NCI-H1048 (cell line): ENCODE data around the gene NPR3.
A peak's percentile ranks its signal among the peaks of the same experiment; 100 is the strongest.
"Not testable (repeated sequence)": the region's sequence is repeated elsewhere in the genome, so short reads cannot be mapped to it uniquely, and the experiment has no call there.

ENCODE experiments used
- DNase-seq: peaks from one replicate; lab custom pipeline; 2025; lab: John Stamatoyannopoulos, UW

Gene NPR3

DNA sequence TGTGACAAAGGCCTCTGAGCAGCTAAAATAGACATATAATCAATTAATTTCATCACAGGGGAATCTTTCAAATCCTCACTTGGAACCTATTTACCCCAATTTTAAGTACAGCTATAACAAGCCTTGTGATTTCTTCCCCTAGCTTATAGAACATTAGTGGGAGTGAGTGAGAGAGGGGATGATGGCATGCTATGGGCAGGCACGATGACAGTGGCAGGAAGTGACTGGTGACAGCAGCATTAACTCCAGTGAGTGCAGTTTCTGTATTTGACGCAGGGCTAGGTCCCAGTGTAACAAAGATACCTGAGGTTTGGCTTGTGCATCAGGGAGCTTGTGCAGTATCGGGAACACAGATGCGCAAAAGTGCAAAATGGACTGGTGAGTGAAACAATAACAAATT is 54.1 kb downstream of the NPR3 start:
- no peak for DNase-seq

DNA sequence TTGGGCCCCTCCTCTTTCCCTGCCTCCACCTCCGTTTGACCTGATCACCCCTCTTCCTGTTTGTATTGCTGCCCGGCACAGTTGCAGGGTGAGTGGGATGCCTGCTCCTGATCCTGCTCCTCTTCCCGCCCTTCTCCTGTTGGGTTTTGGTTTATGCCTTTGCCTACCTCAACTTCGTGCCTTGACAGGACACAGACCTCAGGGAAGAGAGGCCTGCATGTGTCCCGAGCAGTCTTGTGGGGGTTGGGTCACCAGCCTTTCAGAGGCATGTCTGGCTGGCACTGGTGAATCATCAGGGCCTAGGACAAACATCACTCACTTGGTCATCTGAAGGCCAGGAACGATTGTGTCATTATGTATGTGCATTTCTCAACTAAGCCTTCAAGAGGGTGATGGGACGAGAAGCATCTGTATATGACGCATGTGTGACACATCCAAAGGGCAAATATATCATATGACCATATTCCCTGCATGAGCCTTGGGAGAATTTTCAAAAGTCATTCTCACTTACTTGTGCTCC is 56.9 kb downstream of the NPR3 start:
- no peak for DNase-seq

DNA sequence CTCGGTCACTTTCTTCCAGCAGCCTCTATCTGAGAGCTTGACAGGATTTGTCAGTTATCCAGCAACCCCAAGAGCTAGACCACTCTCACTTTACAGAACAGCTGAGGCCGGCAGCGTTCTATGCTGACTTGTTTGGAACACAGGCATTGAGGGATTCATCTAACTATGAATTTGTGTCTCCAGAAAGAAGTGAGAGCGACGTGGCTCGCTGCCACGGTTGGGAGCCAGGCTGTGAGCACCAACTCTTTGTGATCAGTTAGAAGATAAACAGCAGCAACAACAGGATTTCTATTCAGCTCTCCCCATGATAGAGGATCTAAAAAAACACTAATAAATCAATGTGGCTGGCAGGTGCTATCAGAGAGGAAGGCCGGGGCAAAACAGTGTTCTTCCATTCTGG is 58.6 kb downstream of the NPR3 start:
- DNase-seq = no peak

DNA sequence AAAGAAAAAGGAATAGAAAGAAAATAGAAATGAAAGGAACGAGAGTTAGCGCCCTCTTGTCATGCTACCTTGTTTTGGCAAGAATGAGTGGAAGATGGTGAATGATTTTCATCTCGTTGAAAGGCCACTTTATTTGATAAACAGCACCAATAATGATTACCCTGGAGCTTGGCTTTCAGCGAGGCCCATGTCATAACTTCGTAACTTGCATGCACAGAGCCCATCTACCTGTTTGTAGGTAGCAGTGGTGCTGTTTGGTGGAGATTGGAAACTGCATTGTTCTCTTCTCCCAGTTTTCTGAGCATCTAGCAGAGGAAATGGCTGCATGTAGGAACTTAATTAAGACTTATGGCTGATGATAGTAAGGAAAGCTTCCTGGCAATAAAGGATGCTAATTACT is 59.3 kb downstream of the NPR3 start:
- DNase-seq = no peak

DNA sequence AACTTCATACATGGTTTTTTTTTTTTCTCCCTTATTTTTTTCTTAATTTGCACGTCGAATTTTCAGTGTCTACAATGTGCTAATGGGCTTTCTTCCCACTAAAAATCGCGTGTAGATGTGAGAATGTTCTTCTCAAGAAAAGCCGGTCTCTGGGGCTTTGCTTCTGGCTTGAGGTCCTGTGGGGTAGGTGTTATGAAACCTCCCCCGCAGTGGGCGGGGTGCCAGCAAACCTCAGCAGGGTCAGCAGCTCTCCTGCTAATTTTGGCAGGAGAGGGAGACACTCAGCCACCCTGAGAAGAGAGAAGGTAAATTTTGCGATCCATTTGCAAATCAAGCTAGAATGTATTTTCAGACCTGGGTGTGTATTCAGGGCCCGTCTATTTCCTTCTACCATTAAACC is 59.9 kb downstream of the NPR3 start:
- no peak for DNase-seq

DNA sequence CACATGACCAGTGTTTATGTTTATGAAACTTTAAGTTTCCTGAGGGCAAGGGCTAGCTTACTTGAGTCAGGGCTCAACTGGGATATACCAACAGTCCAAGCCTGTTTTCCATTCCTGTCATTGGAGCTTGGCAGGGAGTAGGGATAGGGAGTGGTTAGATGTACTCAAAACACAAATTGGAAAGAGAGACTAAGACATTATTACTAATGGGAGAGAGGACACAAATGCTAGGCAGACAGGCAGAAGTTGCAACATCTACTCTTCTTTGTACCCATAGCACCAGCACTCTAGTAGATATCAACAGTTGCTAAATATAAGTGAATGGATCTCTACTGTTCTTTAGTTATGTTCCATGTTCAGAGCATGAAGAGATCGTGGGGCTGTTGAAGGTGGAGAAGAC is 62.8 kb downstream of the NPR3 start:
- no peak for DNase-seq

DNA sequence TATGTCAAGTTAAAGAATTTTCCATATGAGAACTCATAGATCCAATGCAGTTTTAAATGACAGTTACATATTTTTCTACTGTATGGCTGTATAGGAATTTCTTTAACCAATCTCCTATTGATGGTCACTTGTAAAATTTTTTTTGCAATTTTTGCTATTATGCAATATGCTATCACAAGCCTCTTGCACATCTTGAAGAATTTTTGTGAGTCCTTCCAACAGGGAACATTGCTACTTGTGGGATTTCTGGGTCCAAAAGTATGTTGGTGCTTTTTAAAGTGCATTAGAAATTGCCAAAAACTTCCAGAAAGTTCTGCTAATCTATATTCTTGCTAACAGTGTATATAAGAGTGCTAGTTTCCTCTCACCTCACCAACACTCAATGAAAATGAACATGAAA is 65.1 kb downstream of the NPR3 start:
- DNase-seq = no peak

DNA sequence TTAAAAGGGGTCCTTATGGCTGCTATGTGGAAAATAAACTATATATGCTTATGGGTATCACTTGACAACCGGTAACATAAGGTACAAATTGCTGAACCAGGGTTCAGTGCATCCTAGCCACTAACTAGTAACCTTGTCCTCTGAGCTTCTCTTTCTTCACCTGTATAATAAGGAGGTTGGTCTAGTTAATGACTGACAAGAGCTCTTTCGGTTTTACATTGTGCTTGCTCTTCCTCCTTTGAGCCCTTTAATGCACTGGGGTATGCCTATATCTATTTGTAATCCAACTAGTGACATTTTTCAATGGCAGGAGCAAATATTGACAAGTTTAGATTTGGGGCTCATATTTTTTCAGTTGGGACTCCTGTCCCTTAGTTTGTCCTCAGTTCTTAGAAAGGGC is 66.1 kb downstream of the NPR3 start:
- no peak for DNase-seq

DNA sequence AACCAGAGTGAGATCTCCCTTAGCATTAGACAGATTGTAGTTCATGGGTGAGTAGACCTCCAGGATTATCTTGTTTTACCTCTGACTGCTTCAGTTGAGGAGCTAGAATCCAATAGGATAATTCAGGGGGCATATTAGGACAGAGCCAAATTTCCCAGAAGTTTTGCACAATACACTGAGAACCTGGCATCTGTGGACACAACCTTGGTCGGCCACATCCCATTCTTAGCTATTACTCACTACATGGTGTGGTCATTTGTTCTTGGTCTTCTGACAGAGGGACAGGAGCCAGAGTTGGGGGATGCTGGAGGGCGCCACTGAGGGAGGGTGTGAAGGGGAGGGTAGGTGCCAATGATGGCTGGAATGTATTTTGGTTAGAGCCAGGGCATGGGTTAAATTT is 66.6 kb downstream of the NPR3 start:
- DNase-seq = no peak

DNA sequence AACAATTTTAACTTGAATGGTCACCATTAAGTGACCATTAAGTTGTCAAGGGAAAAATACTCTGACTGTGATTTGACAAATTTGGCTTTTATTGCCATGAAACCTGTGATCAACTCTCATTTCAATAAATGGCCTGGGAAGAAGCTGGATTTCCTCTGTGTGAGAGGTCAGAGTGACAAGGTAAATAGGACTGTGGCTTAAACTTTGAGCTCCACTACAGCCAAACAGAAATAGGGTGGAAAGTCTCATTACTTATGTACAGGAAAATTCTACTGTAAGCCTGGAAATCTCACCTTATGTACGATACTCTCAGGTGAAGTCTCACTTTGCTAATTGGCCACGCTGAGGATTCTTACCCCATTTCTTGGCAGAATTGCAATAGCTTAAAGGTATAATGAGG is 67.3 kb downstream of the NPR3 start:
- DNase-seq = no peak

DNA sequence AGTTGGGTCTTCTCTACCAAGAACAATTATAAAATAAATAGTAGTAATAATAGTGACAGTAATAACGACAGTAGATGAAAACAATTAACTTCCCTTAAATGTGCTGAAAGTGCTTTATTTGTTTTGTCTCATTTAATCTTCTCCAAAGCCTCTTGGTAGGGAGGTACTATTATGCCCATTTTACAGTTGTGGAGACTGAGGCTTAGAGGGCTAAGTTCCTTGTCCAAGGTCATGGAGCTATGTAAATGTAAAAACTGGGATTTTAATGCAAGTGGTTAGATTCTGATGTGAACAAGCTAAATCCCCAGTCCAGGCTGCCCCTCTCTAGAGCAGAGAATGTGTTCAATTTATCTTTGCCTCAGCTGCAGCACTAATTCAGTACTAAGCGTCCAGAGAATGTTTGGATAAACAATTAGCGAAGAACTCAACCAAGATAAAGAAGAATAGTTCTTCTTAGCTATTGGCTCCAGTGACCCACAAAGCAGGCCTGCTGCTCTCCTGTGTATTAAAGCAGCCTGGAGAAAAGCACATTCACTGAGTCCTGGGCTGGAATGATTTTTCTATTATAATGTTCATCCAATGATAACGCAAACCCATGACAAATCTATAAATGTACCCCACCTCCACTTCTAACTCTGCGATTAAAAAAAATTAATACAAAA is 68.8 kb downstream of the NPR3 start:
- no peak for DNase-seq

DNA sequence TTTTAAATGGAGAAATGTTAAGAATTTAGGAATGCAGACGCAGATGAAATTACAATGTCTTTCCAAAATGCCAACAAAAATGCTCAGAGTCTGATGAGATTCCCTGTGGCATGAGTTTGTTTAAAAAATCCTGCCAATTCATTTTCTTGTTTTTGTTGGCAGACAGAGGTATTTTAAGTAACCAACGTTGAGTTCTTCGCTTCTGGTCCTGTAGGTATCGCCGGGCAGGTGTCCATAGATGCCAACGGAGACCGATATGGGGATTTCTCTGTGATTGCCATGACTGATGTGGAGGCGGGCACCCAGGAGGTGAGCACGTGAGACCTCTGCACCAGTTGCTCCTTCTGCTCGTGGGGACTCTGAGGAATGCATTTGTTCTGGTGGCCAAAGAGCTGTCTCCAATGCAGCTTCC is 69.4 kb downstream of the NPR3 start:
- DNase-seq = no peak

DNA sequence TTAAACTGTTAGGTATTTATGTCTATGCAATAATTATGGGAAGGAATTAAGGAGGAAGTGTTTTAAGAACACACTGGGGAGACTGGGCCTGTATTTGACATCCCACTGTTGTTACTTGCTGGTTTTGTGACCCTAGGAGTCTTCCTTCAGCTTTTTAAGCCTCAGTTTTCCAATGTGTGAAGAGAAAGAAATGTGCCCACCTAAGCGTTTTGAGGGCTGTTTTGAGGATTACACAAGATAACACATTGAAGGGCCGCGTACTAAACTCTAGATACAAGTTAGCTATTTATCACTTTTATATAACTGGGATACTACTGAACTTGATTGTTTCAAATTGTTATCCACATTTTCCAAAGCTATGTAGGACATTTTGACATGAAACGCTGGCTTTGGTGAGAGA is 72.5 kb downstream of the NPR3 start:
- no peak for DNase-seq

DNA sequence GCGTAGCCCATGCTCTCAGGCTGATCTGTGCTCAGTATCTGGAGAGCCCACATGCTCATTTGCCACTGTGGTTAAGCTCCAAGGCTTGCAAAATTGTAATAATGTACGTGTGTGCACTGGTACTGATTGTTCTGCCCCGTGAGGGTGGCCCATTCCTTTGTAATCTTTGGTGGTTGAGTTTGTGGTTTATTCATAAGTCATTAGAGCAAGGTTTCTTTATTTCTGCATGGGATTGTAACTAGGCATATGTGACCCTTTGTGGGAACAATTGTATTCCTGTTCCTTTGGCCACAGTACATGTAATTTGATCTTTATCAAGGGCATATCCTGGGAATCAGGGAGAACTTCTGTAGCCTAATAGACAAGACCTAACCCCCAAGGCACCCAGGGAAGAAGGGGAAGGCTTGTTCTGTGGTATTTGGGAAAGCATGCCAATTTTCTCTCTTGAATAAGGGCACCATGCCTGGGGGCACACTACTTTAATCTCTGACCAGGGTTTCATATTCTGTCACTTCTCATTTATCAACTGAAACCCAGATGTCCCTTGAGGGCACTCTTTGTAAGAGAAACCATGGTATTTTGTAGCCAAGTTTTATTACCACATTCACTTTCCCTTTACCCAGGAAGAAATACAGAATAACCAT is 74.6 kb downstream of the NPR3 start:
- peak; percentile 74 for DNase-seq

DNA sequence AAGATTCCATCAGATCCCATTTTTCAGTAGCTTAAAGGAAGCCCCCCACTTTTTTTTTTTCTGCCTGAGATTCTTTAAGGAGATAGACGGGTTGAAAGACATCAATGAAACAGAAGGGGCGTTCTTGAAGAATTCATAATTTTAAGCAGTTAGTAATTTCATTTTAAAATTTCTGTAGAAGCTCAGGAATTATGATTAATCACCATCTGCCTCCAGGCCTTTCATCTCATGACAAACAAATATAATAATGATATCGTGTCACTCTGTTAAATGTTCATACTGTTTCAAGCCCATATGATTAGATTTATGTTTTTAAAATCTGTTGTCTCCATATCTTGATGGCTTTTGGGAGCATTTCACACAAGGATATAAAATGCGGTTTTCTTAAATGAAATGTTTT is 75.2 kb downstream of the NPR3 start:
- no peak for DNase-seq

DNA sequence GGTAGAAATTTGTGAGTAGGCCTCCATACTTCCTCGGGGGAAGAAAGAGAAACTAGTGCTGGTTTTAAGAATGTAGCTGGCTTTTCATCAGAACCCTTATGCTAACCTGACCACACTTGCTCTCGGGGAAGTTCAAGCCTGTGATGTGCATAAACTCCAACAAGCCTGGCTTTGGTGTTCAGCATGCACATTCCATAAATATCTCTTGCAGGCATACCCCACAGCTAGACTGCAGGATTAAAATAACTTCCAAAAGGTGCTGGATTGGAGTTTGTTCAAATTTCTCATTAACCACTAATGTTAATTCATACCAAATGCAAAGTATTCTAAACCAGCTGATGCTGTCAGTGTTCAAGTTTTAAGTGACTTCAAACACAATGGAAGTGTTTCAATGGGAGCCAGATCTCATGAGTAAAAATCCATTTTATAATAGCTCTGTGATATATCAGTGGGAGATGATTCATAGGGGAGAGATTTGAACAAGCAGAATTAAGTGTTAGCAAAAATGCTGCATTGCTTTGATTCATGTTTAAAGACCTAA is 79.4 kb downstream of the NPR3 start:
- no peak for DNase-seq

DNA sequence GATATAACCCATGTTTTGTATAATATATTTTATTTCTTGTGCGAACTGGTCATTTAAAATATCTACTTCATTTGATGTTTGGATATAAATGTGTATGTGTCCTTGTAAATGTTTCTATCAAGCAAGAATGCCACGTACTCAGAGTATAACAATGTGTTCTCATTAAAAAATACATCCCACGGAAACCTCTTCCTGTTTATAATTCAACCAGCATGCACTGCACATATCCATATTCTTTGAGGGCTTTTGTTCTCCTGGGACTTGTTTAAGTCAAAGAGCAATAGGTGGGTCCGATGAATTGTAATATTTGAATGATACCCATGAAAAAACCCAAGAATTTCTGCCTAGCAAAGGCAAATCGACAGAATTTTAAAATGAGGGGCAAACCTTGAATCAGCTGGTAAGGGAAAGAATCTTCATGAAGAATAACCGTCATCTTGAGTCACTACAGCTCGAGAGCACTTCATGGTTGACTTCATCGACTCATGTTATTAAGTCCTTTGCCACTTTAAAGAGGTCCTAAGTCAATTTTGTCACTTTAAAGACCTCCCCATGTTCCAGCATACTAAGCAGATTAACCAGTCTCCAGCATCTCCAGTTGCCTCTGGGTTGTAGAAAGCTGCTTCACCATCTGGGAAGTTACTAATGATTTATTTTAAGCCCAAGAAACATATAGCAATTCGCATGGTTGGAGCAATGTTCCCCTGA is 80.6 kb downstream of the NPR3 start:
- no peak for DNase-seq

DNA sequence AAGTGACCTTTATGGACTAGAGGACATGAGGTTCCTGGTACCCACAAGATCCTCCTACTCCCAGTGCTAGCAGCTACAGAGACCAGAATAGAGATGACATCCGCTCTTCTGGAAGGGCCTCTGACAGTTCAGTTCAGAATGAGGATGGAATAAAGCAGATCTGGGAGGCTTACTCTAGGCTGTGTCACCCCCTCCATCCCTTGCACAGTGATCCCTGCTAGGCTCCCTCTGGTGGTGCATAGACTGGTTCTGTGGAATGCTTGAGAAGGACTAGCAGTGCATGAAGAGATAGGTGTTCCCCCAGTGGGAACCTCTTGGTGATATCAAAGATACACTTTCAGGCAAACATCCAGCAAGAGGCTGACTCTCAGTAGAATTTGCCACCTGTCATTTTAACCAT is 83.0 kb downstream of the NPR3 start:
- no peak for DNase-seq

DNA sequence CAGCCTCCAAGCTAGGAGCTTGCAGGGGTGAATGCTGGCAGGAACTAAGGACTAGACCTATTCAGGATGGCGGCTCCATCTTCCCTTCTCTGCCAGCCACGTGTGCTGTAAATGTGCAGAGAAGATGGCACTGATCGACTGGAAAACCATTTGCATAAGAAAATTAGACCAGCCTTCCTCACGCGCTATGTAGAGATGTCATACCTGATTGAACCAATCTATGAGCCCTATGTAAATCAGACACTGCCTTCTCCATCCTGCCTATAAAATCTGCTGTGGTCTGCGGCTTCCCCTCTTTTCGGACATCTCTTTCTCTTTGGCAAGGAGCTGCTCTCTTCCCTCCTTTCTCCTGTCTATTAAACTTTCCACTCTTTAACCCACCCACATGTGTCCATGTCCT is 91.6 kb downstream of the NPR3 start:
- no peak for DNase-seq

DNA sequence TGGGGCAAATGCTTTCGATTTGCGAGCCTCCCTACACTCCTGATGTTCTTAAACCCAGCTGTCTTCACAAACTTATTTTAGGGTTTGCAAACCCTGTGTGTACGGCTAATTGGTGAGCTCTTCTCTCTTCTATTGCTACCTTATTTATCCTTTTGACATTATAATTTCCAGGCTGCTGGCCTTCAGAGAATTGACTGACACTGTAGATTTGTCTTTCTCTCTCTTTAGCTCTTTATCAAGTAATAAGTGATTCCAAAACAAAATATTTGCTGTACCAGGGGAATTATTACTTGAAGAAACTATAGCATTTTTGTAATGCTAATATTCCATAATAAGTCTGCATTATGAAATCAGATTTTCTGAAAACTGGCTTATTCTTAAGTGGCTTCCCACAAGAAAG is 92.5 kb downstream of the NPR3 start:
- DNase-seq = no peak

DNA sequence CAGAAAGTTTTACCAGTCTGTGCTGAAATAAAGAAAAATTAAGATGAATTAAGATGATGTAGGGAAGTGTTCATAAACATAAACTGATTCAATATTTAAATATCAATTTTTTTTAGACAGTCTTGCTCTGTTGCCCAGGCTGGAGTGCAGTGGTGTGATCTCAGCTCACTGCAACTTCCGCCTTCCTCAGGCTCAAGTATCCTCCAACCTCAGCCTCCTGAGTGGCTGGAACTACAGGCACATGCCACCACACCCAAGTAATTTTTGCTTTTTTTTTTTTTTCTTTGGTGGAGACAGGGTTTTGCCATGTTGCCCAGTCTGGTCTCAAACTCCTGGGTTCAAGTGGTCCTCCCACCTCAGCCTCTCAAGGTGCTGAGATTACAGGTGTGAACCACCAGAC is 94.3 kb downstream of the NPR3 start:
- DNase-seq = not testable (repeated sequence)

DNA sequence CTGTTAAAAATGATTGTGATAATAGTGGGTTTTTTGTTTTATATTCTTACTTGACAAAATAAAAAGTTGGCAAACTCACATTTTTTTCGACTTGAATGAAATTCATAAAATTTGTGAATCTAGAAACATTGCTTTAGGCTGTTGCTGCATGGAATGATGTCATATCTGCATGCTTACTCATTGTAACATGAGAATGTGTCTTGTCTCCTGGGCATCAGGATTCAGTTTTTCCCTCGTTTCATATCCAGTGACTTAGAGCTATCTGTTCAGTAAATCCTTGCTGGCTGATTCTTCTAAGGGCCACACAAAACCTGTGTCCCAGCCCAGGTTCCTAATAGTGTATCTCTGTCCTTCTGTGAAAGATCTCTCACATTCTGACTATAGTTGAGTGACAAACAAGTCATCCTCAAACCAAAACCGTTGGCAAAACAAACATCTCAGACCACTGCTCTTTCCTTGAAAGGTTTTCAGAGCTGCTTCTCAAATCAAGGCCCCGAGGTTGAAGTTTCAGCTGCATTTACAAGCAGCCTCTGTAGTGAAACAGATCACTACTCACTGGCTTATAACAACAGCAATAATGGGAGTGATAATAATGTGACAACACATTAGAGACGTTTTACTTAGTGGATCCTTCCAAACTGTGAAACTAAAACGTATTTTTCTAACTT is 95.0 kb downstream of the NPR3 start:
- DNase-seq = no peak

DNA sequence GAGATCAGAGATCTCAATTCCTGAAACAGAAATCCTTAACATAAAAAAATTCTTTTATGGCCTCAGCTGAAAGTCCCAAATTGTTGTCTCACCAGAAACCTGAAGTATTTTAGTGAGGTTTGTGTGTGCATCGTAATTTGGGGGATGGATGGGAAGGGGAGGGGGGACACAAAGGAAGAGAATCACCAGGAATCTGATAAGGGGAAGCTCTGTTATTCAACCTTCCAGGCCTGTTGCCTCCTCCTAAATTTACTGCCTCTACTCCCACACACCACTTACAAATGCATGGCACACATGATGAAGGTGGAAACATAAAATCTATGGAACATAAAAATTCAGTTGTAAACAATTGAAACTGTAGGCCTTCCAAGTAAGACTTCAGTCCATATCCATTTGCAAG is 97.7 kb downstream of the NPR3 start:
- DNase-seq = no peak
